ENCODE results near the gene SYN1. TPM values are rescaled to one million over a fixed set of nuclear protein-coding genes. Genes with fewer than 3 reads are reported as not detected.

The SYN1 gene
- total and polyA plus RNA-seq, 2 experiments from 2014 or later, result 3.6 to 6.7 TPM

DNA sequence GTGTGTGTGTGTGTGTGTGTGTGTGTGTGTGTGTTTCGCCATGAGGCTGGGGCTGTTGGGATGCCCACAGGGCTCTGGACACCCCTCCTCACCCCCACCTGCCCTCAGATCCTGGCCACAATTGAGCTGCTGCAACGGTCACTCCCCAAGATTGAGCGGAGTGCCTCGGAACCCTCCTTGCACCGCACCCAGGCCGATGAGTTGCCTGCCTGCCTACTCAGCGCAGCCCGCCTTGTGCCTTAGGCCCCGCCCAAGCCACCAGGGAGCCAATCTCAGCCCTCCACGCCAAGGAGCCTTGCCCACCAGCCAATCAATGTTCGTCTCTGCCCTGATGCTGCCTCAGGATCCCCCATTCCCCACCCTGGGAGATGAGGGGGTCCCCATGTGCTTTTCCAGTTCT, 48.4 kb downstream of the SYN1 start (continued):
- TF ChIP-seq, protein P1, sequence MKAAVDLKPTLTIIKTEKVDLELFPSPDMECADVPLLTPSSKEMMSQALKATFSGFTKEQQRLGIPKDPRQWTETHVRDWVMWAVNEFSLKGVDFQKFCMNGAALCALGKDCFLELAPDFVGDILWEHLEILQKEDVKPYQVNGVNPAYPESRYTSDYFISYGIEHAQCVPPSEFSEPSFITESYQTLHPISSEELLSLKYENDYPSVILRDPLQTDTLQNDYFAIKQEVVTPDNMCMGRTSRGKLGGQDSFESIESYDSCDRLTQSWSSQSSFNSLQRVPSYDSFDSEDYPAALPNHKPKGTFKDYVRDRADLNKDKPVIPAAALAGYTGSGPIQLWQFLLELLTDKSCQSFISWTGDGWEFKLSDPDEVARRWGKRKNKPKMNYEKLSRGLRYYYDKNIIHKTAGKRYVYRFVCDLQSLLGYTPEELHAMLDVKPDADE (IDR thresholded peaks at IDR 0.05), result no peak
- TF ChIP-seq, protein P2, sequence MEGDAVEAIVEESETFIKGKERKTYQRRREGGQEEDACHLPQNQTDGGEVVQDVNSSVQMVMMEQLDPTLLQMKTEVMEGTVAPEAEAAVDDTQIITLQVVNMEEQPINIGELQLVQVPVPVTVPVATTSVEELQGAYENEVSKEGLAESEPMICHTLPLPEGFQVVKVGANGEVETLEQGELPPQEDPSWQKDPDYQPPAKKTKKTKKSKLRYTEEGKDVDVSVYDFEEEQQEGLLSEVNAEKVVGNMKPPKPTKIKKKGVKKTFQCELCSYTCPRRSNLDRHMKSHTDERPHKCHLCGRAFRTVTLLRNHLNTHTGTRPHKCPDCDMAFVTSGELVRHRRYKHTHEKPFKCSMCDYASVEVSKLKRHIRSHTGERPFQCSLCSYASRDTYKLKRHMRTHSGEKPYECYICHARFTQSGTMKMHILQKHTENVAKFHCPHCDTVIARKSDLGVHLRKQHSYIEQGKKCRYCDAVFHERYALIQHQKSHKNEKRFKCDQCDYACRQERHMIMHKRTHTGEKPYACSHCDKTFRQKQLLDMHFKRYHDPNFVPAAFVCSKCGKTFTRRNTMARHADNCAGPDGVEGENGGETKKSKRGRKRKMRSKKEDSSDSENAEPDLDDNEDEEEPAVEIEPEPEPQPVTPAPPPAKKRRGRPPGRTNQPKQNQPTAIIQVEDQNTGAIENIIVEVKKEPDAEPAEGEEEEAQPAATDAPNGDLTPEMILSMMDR (conservative IDR thresholded peaks at IDR 0.05; ENCODE audit: low read depth in 2 of 2), result no peak
- TF ChIP-seq ZNF331 (CRISPR knock-in tag; IDR thresholded peaks at IDR 0.05; ENCODE audit: low read depth) (no peak), ZNF114 (CRISPR knock-in tag; IDR thresholded peaks at IDR 0.05) (no peak), EZH2phosphoT487 (IDR thresholded peaks at IDR 0.05; ENCODE audit: unreplicated experiment) (no peak), EZH2 (IDR thresholded peaks at IDR 0.05; ENCODE audit: low read depth, unreplicated experiment) (no peak), POLR2AphosphoS5 (IDR thresholded peaks at IDR 0.05; ENCODE audit: low read depth) (no peak)

DNA sequence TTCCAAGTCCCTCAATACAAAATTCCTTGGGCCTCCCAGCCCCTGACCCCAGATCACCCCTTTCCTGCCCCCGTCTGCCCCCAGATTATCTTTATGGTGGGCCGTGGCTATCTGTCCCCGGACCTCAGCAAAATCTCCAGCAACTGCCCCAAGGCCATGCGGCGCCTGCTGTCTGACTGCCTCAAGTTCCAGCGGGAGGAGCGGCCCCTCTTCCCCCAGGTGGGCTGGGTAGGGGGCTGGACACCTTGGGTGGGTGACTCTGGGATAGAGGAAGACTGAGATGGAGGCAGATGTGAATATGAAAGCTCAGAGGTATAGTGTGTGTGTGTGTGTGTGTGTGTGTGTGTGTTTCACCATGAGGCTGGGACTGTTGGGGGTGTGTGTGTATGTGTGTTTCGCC, 48.9 kb downstream of the SYN1 start:
- ATAC-seq, result no peak
- no peaks in the 10 kb centered on the region for H3K79me2 ChIP-seq (replicated peaks; ENCODE audit: insufficient read depth)
- no peak overlapping the region for H2AFZ ChIP-seq
- no peak for TF ChIP-seq EZH2phosphoT487 (IDR thresholded peaks at IDR 0.05; ENCODE audit: unreplicated experiment)
- TF ChIP-seq, protein P2 (conservative IDR thresholded peaks at IDR 0.05; ENCODE audit: low read depth in 2 of 2), result no peak
- no peak for TF ChIP-seq NANOG (IDR thresholded peaks at IDR 0.05; ENCODE audit: borderline replicate concordance)
- TF ChIP-seq, protein P1 (IDR thresholded peaks at IDR 0.05), result no peak
- Mint-ChIP-seq H3K9me3 (no peaks in the 10 kb centered on the region; the same call in 2 of the 3 replicates), H3K27ac (no peak overlapping the region), H3K36me3 (ENCODE audit: low read depth) (peaks cover 64% of the 10 kb centered on the region), H3K4me1 (peaks cover 22% of the 10 kb centered on the region), H3K4me3 (no peak overlapping the region), H3K27me3 (ENCODE audit: insufficient read depth, low read depth, poor library complexity) (peaks cover 14% of the 10 kb centered on the region)
- no peak overlapping the region for H3K4me3 ChIP-seq
- peaks cover 5% of the 10 kb centered on the region; the same call in 1 of the 2 replicates for H3K4me1 ChIP-seq (ENCODE audit: insufficient read depth)
- no peaks in the 10 kb centered on the region for H3K9me2 ChIP-seq (ENCODE audit: insufficient read depth)
- H3K36me3 ChIP-seq (ENCODE audit: insufficient read depth), result no peaks in the 10 kb centered on the region
- no peak for DNase-seq (ENCODE audit: low spot score)
- H3F3A ChIP-seq (replicated peaks; ENCODE audit: low read depth), result no peaks in the 10 kb centered on the region
- H3K4me2 ChIP-seq, result no peak overlapping the region
- no peak overlapping the region for H3K27ac ChIP-seq (ENCODE audit: low read depth)
- H4K20me1 ChIP-seq (replicated peaks; ENCODE audit: insufficient read depth), result no peaks in the 10 kb centered on the region
- no peaks in the 10 kb centered on the region for H3K27me3 ChIP-seq (ENCODE audit: insufficient read depth)

All from GM23338 (cell line).